Progenitor cell of endocrine pancreas (in vitro differentiated cells): ENCODE results near the gene PTK6. TPM values are rescaled to one million over a fixed set of nuclear protein-coding genes. Genes with fewer than 3 reads are reported as not detected.

Source experiments
- DNase-seq: peaks from one replicate; pipeline ENCODE4 v3.0.0; 2021; ENCODE audit warnings: low spot score; ENCODE audit not compliant: unreplicated experiment
- H3K27ac Mint-ChIP-seq: 2 replicates; pipeline ENCODE4 v1.8.0; 2021; ENCODE audit warnings: mild to moderate bottlenecking, moderate library complexity, mixed read lengths
- H3K27me3 Mint-ChIP-seq: 2 replicates; pipeline ENCODE4 v1.8.0; 2021; ENCODE audit warnings: mixed read lengths
- H3K36me3 Mint-ChIP-seq: 2 replicates; pipeline ENCODE4 v1.8.0; 2022; ENCODE audit warnings: mixed read lengths; ENCODE audit not compliant: insufficient read depth
- H3K4me1 Mint-ChIP-seq: 2 replicates; pipeline ENCODE4 v1.8.0; 2021; ENCODE audit warnings: low read depth, mixed read lengths
- H3K4me3 Mint-ChIP-seq: 2 replicates; pipeline ENCODE4 v1.8.0; 2021; ENCODE audit warnings: low read depth, mild to moderate bottlenecking, moderate library complexity, mixed read lengths
- H3K9me3 Mint-ChIP-seq: 2 replicates; pipeline ENCODE4 v1.8.0; 2021; ENCODE audit warnings: low read depth, mixed read lengths
- total RNA-seq: library from RNA; stranded (reverse); gene quantifications from 2 replicates; pipeline ENCODE4 v1.2.1, GENCODE V29; 2021
- TF ChIP-seq, protein P1 (sequence below): fragments of 200-600 bp; sonication (generic); IDR thresholded peaks from one replicate; pipeline ENCODE4 v1.5.0; 2021; ENCODE audit warnings: antibody characterized with exemption, mild to moderate bottlenecking; ENCODE audit not compliant: unreplicated experiment

PTK6 gene
- total RNA-seq, 1 donor from 2014 or later: 0.29 TPM

DNA sequence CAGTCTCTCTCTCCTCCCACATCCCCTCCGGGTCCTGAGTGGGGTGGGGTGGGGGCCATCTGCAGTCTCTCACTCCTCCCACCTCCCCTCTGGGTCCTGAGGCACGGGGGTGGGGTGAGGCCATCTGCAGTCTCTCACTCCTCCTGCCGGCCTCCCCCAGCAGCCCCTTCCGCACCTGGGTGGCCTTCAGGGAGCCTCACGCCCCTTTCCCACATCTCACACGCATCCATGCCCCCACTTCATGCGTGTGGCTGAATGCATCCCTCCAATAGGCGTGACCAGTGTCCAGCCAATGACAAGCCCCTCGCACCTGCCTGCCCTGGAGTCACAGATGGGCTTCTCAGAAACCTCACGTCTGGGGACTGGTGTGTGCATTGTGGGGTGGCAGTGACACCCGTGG, 11.4 kb upstream of the PTK6 start:
- no peak for DNase-seq
- no peak overlapping the region for H3K27ac Mint-ChIP-seq
- peaks cover 22% of the 10 kb centered on the region for H3K27me3 Mint-ChIP-seq
- H3K9me3 Mint-ChIP-seq: no peaks in the 10 kb centered on the region
- no peak overlapping the region for H3K4me3 Mint-ChIP-seq
- H3K36me3 Mint-ChIP-seq: no peaks in the 10 kb centered on the region
- H3K4me1 Mint-ChIP-seq: peaks cover 3% of the 10 kb centered on the region
- TF ChIP-seq, protein P1, sequence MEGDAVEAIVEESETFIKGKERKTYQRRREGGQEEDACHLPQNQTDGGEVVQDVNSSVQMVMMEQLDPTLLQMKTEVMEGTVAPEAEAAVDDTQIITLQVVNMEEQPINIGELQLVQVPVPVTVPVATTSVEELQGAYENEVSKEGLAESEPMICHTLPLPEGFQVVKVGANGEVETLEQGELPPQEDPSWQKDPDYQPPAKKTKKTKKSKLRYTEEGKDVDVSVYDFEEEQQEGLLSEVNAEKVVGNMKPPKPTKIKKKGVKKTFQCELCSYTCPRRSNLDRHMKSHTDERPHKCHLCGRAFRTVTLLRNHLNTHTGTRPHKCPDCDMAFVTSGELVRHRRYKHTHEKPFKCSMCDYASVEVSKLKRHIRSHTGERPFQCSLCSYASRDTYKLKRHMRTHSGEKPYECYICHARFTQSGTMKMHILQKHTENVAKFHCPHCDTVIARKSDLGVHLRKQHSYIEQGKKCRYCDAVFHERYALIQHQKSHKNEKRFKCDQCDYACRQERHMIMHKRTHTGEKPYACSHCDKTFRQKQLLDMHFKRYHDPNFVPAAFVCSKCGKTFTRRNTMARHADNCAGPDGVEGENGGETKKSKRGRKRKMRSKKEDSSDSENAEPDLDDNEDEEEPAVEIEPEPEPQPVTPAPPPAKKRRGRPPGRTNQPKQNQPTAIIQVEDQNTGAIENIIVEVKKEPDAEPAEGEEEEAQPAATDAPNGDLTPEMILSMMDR: no peak

DNA sequence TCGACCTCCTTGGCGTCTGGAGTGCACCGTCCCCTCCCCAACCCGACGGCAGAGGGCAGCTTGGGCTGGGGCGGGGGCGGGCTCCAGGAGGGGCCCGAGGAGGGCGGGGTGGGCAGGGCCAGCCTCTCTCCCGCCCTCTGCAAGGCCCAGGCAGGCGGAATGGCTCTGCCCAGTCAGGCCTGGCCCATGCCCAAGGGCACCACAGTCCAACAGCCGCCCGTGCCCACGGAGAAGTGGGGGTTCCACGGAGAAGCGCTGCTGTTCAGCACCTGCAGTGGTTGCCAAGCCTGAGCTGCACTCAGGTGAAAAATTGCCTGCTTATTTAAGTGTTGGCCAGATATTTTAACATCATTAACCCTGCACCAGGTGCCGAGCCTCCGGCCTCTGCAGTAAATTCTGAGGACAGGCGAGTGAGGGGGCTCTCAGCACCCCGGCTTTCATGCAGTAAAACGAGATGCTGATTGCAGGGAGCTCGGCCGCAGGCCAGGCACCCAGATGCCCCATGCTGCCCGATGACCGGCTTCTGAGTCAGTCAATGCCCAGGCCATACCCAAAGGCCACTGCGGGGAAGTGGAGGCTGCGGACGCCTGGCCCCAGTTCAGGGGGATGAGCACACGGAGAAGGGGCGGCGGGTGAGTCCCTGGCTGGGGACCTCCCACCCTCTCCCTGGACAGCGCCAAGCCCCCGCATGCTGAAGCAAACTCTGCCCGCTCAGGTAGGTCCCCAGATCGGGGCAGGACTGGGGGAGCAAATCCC, 10.7 kb upstream of the PTK6 start, which contains the start of gene SRMS:
Gene SRMS (minus strand): TSS at position 25 of the 756 bp plus-strand sequence. CDS start 286 bp downstream, outside the sequence.
- Mint-ChIP-seq H3K4me1 (peaks cover 3% of the 10 kb centered on the region), H3K4me3 (no peak within 1 kb of the TSS), H3K9me3 (no peaks in the 10 kb centered on the region), H3K27ac (no peak within 1 kb of the TSS), H3K36me3 (no peaks in the 10 kb centered on the region), H3K27me3 (peaks cover 24% of the 10 kb centered on the region)
- DNase-seq: no peak
- TF ChIP-seq, protein P1: no peak

DNA sequence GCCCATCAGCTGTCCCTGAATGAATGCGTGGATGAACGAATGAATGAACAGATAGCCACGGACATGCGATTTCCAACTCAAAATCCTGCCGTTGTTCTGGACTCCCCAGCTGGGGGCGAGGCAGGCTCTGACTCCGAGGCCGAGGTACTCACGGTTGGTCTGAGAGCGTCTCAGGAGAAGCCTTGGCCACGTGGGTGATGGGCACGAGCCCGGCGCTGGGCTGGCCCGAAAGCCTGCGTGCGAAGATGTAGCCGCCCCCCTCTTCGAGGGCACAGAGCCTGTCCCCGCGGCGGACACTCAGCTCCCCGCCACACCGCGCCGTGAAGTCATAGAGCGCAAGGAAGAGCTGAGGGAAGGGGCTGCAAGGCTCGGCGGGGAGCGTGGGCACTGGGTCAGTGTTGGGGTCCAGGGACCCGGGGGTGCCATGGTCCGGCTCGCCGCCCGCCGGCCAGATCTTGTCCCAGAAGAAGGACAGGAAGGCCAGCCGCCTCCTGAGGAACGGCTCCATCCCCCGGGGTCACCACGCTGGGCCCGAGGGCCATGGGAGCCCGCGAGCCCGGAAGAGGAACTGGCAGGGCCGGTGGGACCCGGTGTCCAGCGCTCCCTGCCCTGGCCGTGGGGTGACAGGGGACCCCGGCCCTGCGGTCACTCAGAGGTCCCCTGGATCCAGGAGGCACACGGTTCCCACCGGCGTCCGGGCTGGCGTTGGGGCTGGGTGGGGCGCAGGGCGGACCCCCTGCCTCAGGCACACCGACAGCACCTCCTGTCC, 10.0 kb upstream of the PTK6 start:
- Mint-ChIP-seq H3K9me3 (no peaks in the 10 kb centered on the region), H3K36me3 (no peaks in the 10 kb centered on the region), H3K4me1 (peaks cover 3% of the 10 kb centered on the region), H3K27ac (no peak overlapping the region), H3K4me3 (no peak overlapping the region), H3K27me3 (peaks cover 21% of the 10 kb centered on the region)
- DNase-seq: no peak
- TF ChIP-seq, protein P1: no peak

DNA sequence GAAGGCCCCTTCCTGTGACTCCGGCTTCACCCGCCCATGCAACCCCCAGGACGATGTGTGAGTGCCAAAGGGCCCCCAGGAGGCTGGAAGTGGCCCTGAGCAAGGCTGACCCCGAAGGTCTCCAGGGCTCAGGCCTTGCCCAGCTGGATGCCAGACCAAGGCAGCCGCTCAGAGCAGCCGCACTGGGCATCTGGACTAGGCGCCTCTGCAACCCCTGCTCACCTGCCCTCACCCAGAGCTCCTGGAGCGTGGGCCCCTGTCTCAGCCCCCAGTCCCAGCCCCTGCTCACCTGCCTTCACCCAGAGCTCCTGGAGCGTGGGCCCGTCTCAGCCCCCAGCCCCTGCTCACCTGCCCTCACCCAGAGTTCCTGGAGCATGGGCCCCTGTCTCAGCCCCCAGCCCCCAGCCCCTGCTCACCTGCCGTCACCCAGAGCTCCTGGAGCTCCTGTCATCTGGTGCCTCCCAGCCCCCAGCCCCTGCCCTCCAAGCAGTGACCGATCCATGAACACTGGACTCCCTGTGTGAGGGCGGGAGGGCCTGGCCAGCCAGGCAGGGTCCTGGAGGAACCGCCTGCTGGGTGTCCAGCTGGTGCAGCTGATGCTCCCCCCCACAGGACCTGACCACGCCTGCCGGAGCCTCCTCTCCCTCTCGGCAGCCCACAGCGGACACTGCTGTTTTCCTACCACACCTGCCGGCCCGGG, 9.2 kb upstream of the PTK6 start:
- H3K9me3 Mint-ChIP-seq: no peaks in the 10 kb centered on the region
- DNase-seq: no peak
- H3K36me3 Mint-ChIP-seq: no peaks in the 10 kb centered on the region
- no peak overlapping the region for H3K4me3 Mint-ChIP-seq
- no peak overlapping the region for H3K27ac Mint-ChIP-seq
- TF ChIP-seq, protein P1: no peak
- peaks cover 21% of the 10 kb centered on the region for H3K27me3 Mint-ChIP-seq
- peaks cover 3% of the 10 kb centered on the region for H3K4me1 Mint-ChIP-seq

DNA sequence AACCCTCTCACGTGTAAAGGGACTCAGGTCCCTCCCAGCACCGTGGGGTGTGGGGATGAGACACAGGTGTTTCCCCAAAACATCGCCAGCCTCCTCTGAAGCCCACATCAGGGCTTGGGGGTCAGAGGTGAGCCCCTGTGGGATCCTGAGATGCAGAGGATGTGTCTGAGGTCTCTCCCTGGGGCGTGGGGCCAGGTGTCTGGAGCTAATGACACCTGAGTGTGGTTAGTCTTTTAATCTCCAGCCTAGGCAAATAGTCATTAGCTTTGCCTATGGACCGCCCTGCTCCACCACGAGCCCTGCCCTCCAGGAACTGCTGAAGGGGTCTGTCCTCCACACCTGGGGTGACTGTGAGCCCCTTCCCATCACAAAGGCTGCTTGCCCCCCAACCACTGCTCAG, 8.6 kb upstream of the PTK6 start:
- Mint-ChIP-seq H3K9me3 (no peaks in the 10 kb centered on the region), H3K27me3 (peaks cover 16% of the 10 kb centered on the region), H3K4me1 (peaks cover 3% of the 10 kb centered on the region), H3K27ac (no peak overlapping the region), H3K36me3 (no peaks in the 10 kb centered on the region), H3K4me3 (no peak overlapping the region)
- DNase-seq: no peak
- TF ChIP-seq, protein P1: no peak
